Osteocyte (in vitro differentiated cells): ENCODE measurements around the gene KREMEN1. TPM values are rescaled to one million over a fixed set of nuclear protein-coding genes. Genes with fewer than 3 reads are reported as not detected.

ENCODE experiments used
- DNase-seq: peaks from one replicate; pipeline ENCODE4 v3.0.0; 2021; ENCODE audit warnings: mixed read lengths; ENCODE audit not compliant: unreplicated experiment; ENCODE audit errors: extremely low spot score
- H3K27ac Mint-ChIP-seq: one replicate; pipeline ENCODE4 v1.8.0; 2021; ENCODE audit warnings: mild to moderate bottlenecking, mixed read lengths; ENCODE audit not compliant: unreplicated experiment
- H3K27me3 Mint-ChIP-seq: one replicate; pipeline ENCODE4 v1.8.0; 2021; ENCODE audit warnings: mixed read lengths; ENCODE audit not compliant: unreplicated experiment
- H3K36me3 Mint-ChIP-seq: one replicate; pipeline ENCODE4 v1.8.0; 2021; ENCODE audit warnings: mixed read lengths; ENCODE audit not compliant: unreplicated experiment
- H3K4me1 Mint-ChIP-seq: one replicate; pipeline ENCODE4 v1.8.0; 2021; ENCODE audit warnings: mixed read lengths; ENCODE audit not compliant: unreplicated experiment
- H3K4me3 Mint-ChIP-seq: one replicate; pipeline ENCODE4 v1.8.0; 2021; ENCODE audit warnings: mild to moderate bottlenecking, moderate library complexity, mixed read lengths; ENCODE audit not compliant: unreplicated experiment
- H3K9me3 Mint-ChIP-seq: one replicate; pipeline ENCODE4 v1.8.0; 2021; ENCODE audit warnings: mixed read lengths; ENCODE audit not compliant: unreplicated experiment
- total RNA-seq: library from RNA; stranded (reverse); gene quantifications from 2 replicates; pipeline ENCODE4 v1.2.1, GENCODE V29; 2021
- TF ChIP-seq, protein P1 (sequence below): fragments of 200-600 bp; sonication (generic); IDR thresholded peaks from 2 replicates; pipeline ENCODE4 v1.5.0; 2021; ENCODE audit warnings: antibody characterized with exemption, mild to moderate bottlenecking, moderate library complexity

The KREMEN1 gene
- total RNA-seq, 1 donor from 2014 or later = 2.9 TPM

DNA sequence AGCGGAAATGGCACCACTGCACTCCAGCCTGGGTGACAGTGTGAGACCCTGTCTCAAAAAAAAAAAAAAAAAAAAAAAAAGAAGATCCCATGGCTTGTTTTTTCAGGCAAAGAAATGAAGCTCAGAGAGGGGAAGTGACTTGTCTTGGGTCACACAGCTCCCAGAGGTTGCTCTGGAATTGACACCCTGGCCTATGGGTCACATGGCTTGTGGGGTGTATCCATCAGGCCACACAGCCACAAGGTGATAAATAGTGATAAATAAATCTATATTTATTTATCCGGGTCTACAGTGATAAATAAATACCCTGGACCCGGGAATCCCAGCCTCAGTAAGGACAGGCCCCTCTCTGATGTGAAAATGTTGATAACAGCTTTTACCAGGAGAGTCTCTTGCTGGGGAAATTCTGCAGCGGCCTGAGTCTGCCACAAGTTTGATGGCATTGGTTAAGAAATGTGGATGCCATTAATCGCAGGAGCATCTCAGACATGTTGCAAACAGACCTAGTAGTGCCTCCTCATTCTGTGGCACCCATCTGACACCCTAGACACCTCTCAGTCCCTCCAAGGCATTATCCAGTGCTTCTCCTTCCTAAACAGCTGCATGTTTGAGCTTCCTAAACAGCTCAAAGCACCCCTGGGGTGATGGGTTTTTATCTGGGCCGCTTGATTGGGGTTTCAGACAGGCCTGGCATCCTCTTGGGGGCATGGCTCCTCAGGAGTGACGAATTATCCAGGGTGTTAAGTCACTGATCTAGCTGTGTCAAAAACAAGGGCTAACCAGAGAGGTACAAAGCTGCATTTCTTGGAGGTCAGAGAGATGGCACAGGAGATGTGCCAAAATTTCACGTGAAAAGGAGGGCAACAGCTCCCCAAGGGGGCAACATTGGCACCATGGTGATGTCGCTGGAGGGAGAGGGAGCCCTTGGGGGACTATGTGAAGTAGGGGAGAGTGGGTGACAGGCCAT, 130.9 kb downstream of the KREMEN1 start:
- Mint-ChIP-seq H3K27me3 (peaks cover 12% of the 10 kb centered on the region), H3K4me3 (no peak overlapping the region), H3K36me3 (no peaks in the 10 kb centered on the region), H3K27ac (no peak overlapping the region), H3K9me3 (no peaks in the 10 kb centered on the region), H3K4me1 (peaks cover 16% of the 10 kb centered on the region)
- TF ChIP-seq, protein P1, sequence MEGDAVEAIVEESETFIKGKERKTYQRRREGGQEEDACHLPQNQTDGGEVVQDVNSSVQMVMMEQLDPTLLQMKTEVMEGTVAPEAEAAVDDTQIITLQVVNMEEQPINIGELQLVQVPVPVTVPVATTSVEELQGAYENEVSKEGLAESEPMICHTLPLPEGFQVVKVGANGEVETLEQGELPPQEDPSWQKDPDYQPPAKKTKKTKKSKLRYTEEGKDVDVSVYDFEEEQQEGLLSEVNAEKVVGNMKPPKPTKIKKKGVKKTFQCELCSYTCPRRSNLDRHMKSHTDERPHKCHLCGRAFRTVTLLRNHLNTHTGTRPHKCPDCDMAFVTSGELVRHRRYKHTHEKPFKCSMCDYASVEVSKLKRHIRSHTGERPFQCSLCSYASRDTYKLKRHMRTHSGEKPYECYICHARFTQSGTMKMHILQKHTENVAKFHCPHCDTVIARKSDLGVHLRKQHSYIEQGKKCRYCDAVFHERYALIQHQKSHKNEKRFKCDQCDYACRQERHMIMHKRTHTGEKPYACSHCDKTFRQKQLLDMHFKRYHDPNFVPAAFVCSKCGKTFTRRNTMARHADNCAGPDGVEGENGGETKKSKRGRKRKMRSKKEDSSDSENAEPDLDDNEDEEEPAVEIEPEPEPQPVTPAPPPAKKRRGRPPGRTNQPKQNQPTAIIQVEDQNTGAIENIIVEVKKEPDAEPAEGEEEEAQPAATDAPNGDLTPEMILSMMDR = no peak
- DNase-seq = no peak

DNA sequence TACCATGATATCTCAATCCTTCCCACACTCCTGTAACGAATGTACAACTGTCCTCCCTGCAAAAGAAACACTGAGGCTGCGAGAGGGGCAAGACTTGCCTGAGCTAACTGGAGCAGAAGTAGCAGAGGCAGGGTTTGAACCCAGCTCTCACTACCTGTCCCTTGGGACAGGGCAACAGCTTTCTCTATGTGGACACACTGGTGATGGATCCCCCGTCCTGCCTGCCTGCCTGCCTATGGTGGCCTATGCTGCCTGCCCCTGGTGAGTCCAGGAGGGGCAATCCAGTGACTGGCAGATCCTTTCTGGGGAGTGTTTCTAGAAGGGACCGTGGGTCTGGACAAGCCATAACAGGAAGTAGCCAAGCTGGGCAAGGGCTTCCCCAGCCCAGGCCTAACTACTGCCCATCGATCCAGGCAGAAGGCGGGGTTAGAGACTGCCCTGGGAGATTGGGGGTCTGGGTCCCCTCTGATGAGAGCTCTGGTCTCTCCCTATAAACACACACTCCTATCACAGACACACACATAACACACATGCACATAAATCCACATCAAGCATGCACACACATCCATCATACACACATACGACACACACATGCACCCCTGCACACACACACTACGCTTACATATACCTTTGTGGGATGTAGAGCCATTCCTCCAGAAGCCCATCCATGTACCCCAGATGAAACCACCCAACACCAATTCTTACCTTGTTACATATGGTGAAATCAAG, 131.8 kb downstream of the KREMEN1 start:
- no peaks in the 10 kb centered on the region for H3K9me3 Mint-ChIP-seq
- TF ChIP-seq, protein P1 = no peak
- peaks cover 12% of the 10 kb centered on the region for H3K27me3 Mint-ChIP-seq
- no peaks in the 10 kb centered on the region for H3K36me3 Mint-ChIP-seq
- H3K4me1 Mint-ChIP-seq = peaks cover 16% of the 10 kb centered on the region
- H3K4me3 Mint-ChIP-seq = peak overlapping the region; percentile 62
- H3K27ac Mint-ChIP-seq = no peak overlapping the region
- DNase-seq = no peak

DNA sequence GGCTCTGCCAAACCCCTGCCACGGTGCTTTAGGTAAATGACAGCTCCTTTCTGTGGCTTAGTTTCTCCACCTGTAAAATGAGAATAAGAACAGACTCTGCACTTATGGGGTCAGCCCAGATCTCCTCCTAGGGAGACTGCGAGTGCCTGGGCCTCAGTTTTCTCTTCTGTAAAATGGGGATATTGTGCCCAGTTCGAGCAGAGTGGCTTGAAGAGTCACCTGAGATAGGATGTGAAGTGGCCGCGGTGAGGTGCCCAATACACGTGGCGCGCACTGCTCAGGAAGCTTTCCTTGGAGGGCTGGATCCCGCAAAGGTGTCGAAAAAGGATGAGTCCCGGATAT, 132.4 kb downstream of the KREMEN1 start:
- Mint-ChIP-seq H3K4me3 (peak overlapping the region; percentile 62), H3K36me3 (no peaks in the 10 kb centered on the region), H3K27me3 (peaks cover 12% of the 10 kb centered on the region), H3K27ac (no peak overlapping the region), H3K9me3 (no peaks in the 10 kb centered on the region), H3K4me1 (peaks cover 16% of the 10 kb centered on the region)
- no peak for DNase-seq
- TF ChIP-seq, protein P1 = no peak

DNA sequence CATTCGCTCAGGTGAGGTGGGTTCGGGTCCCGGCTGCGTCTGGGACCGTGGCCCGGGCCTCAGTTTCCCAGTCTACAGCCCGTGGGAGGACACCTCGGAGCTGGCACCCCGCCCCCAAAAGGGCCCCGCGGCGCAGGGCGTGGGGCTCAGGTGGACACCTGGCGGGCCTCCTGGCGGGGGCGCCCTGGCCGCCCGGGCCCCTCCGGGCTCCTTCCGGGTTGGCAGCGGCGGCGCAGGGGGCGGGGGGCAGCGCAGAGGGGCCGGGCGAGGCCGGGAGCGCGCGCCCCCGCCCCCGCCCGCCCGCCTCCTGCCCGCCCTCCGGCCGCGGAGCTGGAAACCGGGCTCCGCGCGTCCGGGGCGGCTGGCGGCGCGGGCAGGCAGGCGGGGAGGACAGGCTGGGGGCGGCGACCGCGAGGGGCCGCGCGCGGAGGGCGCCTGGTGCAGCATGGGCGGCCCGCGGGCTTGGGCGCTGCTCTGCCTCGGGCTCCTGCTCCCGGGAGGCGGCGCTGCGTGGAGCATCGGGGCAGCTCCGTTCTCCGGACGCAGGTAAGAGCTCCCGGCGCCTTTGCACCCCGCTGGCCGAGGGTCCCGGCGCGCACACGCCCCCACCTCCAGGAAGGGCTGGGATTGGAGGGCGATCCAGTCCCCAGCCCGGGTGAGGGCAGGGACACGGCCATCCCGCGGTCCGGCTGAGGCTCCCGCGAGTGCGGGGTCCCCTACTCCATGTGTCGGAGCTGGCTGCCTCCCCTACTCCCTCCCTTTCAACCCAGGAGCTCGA, 132.9 kb downstream of the KREMEN1 start, which contains the start of gene EMID1:
Gene EMID1 (plus strand): TSS at position 303 of the 778 bp plus-strand sequence. CDS start 143 bp downstream, at position 446.
- TF ChIP-seq, protein P1 = no peak
- Mint-ChIP-seq H3K36me3 (no peaks in the 10 kb centered on the region), H3K4me1 (peaks cover 16% of the 10 kb centered on the region), H3K27ac (no peak within 1 kb of the TSS), H3K27me3 (peaks cover 10% of the 10 kb centered on the region), H3K4me3 (peak within 1 kb of the TSS; percentile 69), H3K9me3 (no peaks in the 10 kb centered on the region)
- DNase-seq = no peak
